MM.1S (cell line): ENCODE measurements around the gene KIRREL1.

Experiments
- EZH2phosphoT487 ChIP-seq: fragments of 300-600 bp; sonication (generic); IDR thresholded peaks from 2 replicates; pipeline ENCODE4 v1.6.1; 2018; ENCODE audit warnings: antibody characterized with exemption, low read length
- TF ChIP-seq, protein P1 (sequence below): fragments of 300-600 bp; sonication (generic); IDR thresholded peaks from 2 replicates; pipeline ENCODE4 v1.5.1; 2016; ENCODE audit warnings: antibody characterized with exemption, low read length, mixed read lengths

DNA sequence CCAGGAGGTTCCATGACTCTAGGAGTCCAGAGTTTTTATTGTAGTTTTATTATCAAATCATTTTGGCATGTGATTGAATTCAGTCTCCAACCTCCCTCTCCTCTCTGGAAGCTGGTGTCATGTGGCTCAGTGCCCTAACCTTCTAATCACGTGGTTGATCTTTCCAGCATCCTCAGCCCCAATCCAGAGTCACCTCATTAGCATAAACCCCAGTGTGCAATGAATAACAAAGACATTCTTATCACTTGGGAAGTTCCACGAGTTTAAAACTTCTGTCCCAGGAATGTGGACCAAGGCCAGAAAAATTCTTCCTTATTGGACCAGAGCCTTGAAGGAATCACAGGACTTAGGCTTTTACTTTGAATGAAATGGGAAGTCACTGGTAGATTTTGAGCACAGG, 52.2 kb downstream of the KIRREL1 start:
- TF ChIP-seq, protein P1, sequence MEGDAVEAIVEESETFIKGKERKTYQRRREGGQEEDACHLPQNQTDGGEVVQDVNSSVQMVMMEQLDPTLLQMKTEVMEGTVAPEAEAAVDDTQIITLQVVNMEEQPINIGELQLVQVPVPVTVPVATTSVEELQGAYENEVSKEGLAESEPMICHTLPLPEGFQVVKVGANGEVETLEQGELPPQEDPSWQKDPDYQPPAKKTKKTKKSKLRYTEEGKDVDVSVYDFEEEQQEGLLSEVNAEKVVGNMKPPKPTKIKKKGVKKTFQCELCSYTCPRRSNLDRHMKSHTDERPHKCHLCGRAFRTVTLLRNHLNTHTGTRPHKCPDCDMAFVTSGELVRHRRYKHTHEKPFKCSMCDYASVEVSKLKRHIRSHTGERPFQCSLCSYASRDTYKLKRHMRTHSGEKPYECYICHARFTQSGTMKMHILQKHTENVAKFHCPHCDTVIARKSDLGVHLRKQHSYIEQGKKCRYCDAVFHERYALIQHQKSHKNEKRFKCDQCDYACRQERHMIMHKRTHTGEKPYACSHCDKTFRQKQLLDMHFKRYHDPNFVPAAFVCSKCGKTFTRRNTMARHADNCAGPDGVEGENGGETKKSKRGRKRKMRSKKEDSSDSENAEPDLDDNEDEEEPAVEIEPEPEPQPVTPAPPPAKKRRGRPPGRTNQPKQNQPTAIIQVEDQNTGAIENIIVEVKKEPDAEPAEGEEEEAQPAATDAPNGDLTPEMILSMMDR, result no peak
- TF ChIP-seq EZH2phosphoT487, result no peak
